8988T (cell line): ENCODE data around the gene LYPLAL1.
"Not testable (repeated sequence)": the region's sequence is repeated elsewhere in the genome, so short reads cannot be mapped to it uniquely, and the experiment has no call there.

Experiments
- DNase-seq: peaks from one replicate; pipeline ENCODE4 v3.0.0; 2011

LYPLAL1 gene

GRCh38 chr1:219171192-219171935 is 2.3 kb upstream of the LYPLAL1 start:
- no peak for DNase-seq

GRCh38 chr1:219172821-219173220 is 857 bp upstream of the LYPLAL1 start:
- no peak for DNase-seq

GRCh38 chr1:219173434-219173757 is 282 bp upstream of the LYPLAL1 start:
- no peak for DNase-seq

DNA sequence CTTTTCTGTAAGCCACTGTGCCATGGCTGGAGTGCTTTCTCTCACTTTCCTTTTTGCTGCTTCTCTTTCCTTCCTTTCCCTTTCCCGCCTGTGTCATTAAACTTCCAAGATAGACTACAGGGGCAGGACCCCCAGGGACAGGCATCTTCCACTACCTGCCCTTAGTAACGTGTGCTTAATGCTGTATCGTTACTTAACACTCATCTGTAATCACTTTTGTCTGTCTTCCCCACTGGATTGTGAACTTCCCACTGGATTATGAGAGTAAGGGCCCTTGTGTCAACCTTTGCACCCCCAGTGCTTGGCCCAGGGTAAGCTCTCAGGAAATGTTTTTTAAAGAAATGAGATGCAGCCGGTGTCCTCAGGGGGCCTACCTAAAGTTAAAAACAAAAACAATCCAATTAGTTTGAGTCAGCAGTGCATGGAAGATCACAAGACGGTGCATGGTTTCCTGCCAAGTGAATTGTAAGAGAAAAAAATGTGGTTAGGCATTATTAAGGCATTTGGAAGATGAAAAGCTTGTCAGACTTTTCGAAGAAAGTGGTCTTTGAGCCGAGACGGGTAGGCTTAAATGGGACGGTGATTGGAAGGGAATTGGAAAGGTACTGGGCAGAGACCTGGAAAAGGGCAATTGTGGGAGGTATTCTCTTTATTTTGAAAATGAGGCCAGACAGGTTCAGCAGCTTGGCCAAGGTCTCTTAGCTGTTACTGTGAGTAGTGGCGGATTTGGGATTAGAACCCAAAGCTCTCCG is 958 bp downstream of the LYPLAL1 start:
- no peak for DNase-seq

DNA sequence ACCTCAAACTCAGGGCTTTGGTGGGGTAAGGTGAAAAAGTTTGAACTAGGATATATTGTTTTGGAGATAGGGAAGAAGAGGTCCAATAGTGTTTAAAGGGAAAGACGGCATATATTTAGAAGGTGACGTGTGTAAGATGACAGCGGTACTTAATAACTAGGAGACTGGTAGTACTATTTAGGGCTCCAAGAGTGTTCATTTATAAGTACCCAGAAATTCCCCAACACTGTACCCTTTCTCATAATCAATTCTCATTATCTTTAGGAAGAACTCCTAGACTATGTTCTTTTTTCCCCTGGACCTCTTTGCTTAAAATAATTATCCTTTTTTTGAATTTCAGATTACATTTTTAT is 1.5 kb downstream of the LYPLAL1 start:
- DNase-seq, result no peak

GRCh38 chr1:219176168-219176567 is 2.5 kb downstream of the LYPLAL1 start:
- DNase-seq, result no peak

DNA sequence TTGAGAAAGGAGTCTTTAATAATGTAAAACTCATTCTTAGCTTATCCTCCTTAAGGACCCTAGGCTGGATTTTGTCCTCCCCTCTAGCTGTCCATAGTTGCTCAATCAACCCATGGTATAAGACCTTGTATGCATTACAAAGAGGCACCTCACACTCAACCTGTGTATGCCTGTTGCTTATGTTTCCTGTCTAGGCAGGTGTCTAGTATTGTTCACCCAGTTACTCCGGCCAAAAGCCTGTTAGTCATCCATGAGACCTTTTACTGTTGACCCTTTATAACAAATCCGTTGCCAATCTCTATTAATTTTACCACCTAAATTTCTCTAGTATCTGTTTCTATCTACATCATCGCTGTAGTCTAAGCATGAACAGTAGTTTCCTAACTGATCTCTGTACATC is 3.7 kb downstream of the LYPLAL1 start:
- no peak for DNase-seq

- DNase-seq, result no peak
Measured at GRCh38 chr1:219177940-219178339, 4.3 kb downstream of the LYPLAL1 start.

DNA sequence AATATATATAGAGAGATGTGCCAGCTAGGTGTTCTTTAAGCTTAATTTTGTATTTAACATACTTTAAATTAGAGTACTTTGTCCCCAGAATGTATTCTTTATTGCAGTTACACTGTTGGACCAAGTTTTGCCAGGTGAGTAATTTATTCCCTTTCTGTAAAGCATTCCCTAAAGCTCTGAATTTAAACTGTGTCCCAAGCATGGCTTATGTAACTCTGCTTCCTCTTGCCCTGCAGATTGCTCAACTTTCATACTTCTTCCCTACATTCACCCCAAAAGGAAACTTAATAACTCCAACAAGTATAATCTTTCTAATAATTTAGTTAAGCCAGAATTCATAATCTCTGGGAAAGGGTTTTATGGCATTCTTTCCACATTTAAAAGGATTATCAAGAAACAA is 5.6 kb downstream of the LYPLAL1 start:
- no peak for DNase-seq

GRCh38 chr1:219184337-219184736 is 10.7 kb downstream of the LYPLAL1 start:
- DNase-seq, result no peak

- no peak for DNase-seq
Measured at GRCh38 chr1:219185486-219186117, 11.9 kb downstream of the LYPLAL1 start.

DNA sequence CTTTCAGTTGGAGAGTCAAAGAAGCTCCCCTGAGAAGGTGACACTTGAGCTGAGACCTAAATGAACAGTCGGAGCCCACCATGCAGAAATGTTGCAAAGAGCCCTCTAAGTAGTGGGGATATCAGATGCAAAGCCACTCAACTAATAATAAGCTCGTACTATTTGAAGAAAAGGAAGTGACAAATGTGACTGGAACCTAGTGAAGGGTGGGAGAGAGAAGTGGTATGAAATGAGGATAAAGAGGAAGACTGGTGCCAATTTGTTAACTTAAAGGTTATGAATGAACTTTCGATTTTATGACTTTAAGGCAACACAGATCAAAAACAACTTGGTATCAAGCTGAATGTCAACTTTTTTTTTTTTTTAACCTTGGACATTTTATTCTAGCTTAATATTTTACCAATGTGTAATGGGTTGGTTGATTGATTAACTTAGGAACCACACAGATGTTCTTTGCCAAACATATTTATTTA is 14.7 kb downstream of the LYPLAL1 start:
- DNase-seq, result no peak

GRCh38 chr1:219189021-219189824 is 15.5 kb downstream of the LYPLAL1 start:
- DNase-seq, result no peak

GRCh38 chr1:219189952-219190351 is 16.3 kb downstream of the LYPLAL1 start:
- no peak for DNase-seq

- DNase-seq, result no peak
Measured at GRCh38 chr1:219190605-219191004, 16.9 kb downstream of the LYPLAL1 start.

- DNase-seq, result not testable (repeated sequence)
Measured at GRCh38 chr1:219195833-219196232, 22.2 kb downstream of the LYPLAL1 start.

GRCh38 chr1:219201656-219202055 is 28.0 kb downstream of the LYPLAL1 start:
- DNase-seq, result no peak

DNA sequence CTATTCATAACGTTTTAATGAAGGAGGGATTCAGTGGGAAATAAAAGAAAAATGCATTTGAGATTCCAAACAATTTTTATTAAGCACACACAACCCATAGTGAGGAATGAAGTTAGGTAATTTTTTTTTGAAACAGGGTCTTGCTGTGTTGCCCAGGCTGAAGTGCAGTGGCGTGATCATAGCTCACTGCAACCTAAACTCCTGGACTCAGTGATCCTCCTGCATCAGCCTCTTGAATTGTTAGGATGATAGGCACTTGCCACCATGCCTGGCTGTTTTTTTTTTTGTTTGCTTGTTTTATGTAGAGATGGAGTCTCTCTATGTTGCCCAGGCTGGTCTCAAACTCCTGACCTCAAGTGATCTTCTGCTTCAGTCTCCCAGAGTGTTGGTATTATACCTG is 28.9 kb downstream of the LYPLAL1 start:
- DNase-seq, result no peak

- DNase-seq, result no peak
Measured at GRCh38 chr1:219206350-219206749, 32.7 kb downstream of the LYPLAL1 start.

DNA sequence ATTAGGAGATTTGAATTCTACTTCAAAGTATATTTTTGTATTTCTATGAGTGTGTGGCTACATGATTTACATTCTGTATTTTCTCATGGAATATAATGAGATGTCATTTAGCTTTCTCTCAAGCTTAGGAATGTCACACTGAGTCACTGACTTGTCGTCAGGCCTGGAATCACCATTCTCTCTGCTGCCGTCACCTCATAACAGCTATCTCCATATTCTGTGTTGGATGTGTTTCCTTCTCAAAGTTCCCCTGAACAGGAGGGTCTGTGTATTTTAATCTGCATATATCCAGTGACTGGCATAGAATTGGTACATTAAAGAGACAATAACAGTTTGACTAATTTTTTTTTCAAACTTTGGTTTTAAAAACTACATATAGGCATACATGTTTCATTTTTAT is 35.9 kb downstream of the LYPLAL1 start:
- DNase-seq, result no peak

DNA sequence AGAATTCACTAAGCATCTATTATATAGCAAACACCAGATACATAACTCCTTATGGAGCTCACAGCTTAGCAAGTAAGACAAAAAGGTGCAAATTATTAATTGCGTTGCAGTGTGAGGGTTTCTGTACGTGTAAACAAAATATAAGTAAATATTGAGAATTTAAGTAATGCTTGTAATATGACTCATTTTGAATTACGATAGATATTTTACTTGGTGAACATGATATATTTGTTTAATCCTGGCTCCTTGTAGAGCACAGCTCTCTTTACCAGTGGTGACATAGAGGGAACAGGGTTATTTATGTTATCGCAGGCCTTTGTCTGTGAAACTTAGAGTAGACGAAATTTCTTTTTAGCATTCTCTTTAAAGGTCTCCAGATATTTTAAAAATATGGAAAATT is 36.4 kb downstream of the LYPLAL1 start:
- DNase-seq, result no peak

DNA sequence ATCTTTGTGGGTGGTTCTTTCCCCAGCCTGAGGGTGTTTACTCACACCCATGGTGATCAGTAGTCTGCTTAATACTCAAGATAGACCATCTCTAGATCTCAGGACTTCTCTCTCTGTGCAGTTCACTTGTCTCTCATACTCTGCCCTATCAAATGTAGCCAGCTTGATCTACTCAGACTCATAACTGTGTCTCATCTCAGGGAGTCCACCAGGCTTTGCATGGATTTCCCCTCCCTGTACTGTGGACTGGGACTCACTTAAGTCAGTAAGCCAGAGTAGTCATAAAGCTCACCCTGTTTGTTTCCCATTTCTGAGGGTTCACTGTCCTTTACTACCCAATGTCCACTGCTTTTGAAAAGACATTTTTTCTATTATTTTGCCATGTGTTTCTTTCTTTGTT is 41.8 kb downstream of the LYPLAL1 start:
- DNase-seq, result no peak

- DNase-seq, result no peak
Measured at GRCh38 chr1:219220945-219221344, 47.3 kb downstream of the LYPLAL1 start.
